PC-9 (cell line): ENCODE results near the gene NTM. TPM values are rescaled to one million over a fixed set of nuclear protein-coding genes. Genes with fewer than 3 reads are reported as not detected.
"Not testable (repeated sequence)": the region's sequence is repeated elsewhere in the genome, so short reads cannot be mapped to it uniquely, and the experiment has no call there.

Experiments
- BruUV-seq: library from RNA; stranded (reverse); fragments of 400-500 nt; replicated peaks from 2 replicates; lab custom pipeline; 2021; lab: Mats Ljungman, UMichigan
- CTCF ChIA-PET: fragments of 300-600 bp; sonication (Branson Sonifier 250); formaldehyde crosslinking; loops from one replicate; lab custom pipeline; 2022; ENCODE audit warnings: antibody characterized with exemption; lab: Charles Lee
- POLR2A ChIA-PET: fragments of 300-600 bp; sonication (Branson Sonifier 250); formaldehyde crosslinking; loops from one replicate; lab custom pipeline; 2022; ENCODE audit warnings: antibody characterized with exemption; ENCODE audit not compliant: unreplicated experiment; lab: Charles Lee
- DNase-seq, 2 experiments: peaks; one replicate each; pipeline versions ENCODE4 v3.0.0 to v3.0.0-alpha.2; 2015 to 2022; ENCODE audit warnings: mixed read lengths in 1 of 2
- H2AFZ ChIP-seq: fragments of 200-600 bp; sonication (generic); 2 replicates; pipeline ENCODE4 v1.8.1; 2017; ENCODE audit warnings: antibody characterized with exemption
- H3F3A ChIP-seq: fragments of 200-600 bp; sonication (generic); 2 replicates; pipeline ENCODE4 v1.8.1; 2017; ENCODE audit warnings: antibody characterized with exemption, mild to moderate bottlenecking, low read depth; ENCODE audit not compliant: insufficient read depth
- H3K27ac ChIP-seq: fragments of 200-600 bp; sonication (generic); 2 replicates; pipeline ENCODE4 v1.6.1; 2016; ENCODE audit warnings: mixed run types
- H3K27me3 ChIP-seq: fragments of 200-600 bp; sonication (generic); 2 replicates; pipeline ENCODE4 v1.6.1; 2016; ENCODE audit warnings: low read depth, mixed run types; ENCODE audit not compliant: insufficient read depth
- H3K36me3 ChIP-seq: fragments of 200-600 bp; sonication (generic); 2 replicates; pipeline ENCODE4 v1.6.1; 2016; ENCODE audit warnings: low read depth, mixed run types
- H3K4me1 ChIP-seq: fragments of 200-600 bp; sonication (generic); replicated peaks from 2 replicates; pipeline ENCODE4 v1.6.1; 2016; ENCODE audit warnings: mixed run types; ENCODE audit not compliant: insufficient read depth
- H3K4me2 ChIP-seq: fragments of 200-600 bp; sonication (generic); 2 replicates; pipeline ENCODE4 v1.6.1; 2017; ENCODE audit warnings: mixed run types
- H3K4me3 ChIP-seq: fragments of 200-600 bp; sonication (generic); 2 replicates; pipeline ENCODE4 v1.6.1; 2016; ENCODE audit warnings: mixed run types
- H3K79me2 ChIP-seq: fragments of 200-600 bp; sonication (generic); 2 replicates; pipeline ENCODE4 v1.6.1; 2017; ENCODE audit warnings: low read depth, mixed run types
- H3K9me2 ChIP-seq: fragments of 200-600 bp; sonication (generic); 2 replicates; pipeline ENCODE4 v1.8.1; 2017; ENCODE audit warnings: mild to moderate bottlenecking; ENCODE audit not compliant: insufficient read depth
- H3K9me3 ChIP-seq: fragments of 200-600 bp; sonication (generic); 2 replicates; pipeline ENCODE4 v1.8.1; 2016; ENCODE audit warnings: low read depth; ENCODE audit not compliant: insufficient read depth
- H4K20me1 ChIP-seq: fragments of 200-600 bp; sonication (generic); 2 replicates; pipeline ENCODE4 v1.8.1; 2017; ENCODE audit not compliant: insufficient read depth
- CTCF ChIP-seq: fragments of 200-600 bp; sonication (generic); conservative IDR thresholded peaks from 2 replicates; pipeline ENCODE4 v1.6.1; 2017; ENCODE audit warnings: mixed run types, antibody characterized with exemption, mild to moderate bottlenecking, moderate library complexity
- EZH2 ChIP-seq: fragments of 200-600 bp; sonication (generic); IDR thresholded peaks from 2 replicates; pipeline ENCODE4 v1.8.0; 2017; ENCODE audit warnings: antibody characterized with exemption, low read depth
- intact Hi-C: fragments of 100-400 bp; cut with micrococcal nuclease; formaldehyde crosslinking; loops from one replicate; pipeline ENCODE4 v1.10.0; 2022; ENCODE audit not compliant: unreplicated experiment
- total RNA-seq: library from RNA; stranded (reverse); gene quantifications from 2 replicates; pipeline ENCODE4 v1.2.3, GENCODE V29; 2021

NTM gene
- total RNA-seq, 1 experiment from 2014 or later: not detected

DNA sequence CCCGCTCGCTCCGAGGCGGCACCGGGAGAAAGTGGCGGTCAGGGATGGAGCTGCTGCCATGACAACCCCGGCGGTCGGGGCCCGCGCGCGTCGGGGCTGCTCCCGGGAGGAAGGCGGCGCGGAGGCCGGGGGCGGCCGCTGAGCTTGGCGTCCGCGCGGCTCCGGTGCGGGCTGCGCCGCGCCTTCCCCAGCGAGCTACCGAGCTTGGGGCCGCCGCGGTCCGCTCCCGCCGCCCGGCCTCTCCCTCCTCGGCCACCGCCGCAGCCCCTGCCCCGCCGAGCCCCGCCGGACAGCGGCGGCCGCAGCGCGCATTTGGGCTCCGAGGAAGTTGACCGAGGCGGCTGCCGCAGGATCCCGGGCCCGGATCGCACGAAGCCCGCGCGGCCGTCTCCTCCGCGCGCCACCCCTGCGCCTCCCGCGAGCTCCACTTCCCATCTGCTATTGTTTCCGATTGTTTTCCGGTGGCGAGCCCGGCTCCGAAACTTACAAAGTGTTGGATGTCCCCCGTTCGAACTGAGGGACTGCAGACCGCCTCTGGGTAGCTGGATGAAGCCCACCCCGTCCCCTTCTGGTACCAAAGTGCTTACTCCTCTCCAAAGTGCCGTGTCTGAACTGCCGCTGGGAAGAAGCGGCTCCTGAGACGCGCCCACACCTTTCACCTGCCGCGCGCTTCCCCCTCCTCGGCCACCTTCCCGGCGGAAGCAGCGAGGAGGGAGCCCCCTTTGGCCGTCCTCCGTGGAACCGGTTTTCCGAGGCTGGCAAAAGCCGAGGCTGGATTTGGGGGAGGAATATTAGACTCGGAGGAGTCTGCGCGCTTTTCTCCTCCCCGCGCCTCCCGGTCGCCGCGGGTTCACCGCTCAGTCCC, 540.3 kb downstream of the NTM start:
- no peak overlapping the region for H3K27ac ChIP-seq
- no peak overlapping the region for H3K4me3 ChIP-seq
- TF ChIP-seq CTCF: no peak
- TF ChIP-seq EZH2: no peak
- DNase-seq: no peak
- no peaks in the 10 kb centered on the region for H4K20me1 ChIP-seq
- H3F3A ChIP-seq: no peaks in the 10 kb centered on the region
- no peaks in the 10 kb centered on the region for H3K9me3 ChIP-seq
- no peaks in the 10 kb centered on the region for H3K9me2 ChIP-seq
- H3K4me1 ChIP-seq: no peaks in the 10 kb centered on the region
- no TSS peak for BruUV-seq
- intact Hi-C loops: no loop called here
- no peaks in the 10 kb centered on the region for H3K36me3 ChIP-seq
- H3K79me2 ChIP-seq: no peaks in the 10 kb centered on the region
- POLR2A ChIA-PET: no interaction called here
- no peak overlapping the region for H3K4me2 ChIP-seq
- H2AFZ ChIP-seq: no peak overlapping the region
- H3K27me3 ChIP-seq: 0 out of 2 replicates have a peak, but pooled peaks cover 16% of the 10 kb centered on the region
- CTCF ChIA-PET: no interaction called here

- H3K4me1 ChIP-seq, DNase-seq, H3K27ac ChIP-seq, H3K9me3 ChIP-seq, intact Hi-C loops, H3F3A ChIP-seq, BruUV-seq, H4K20me1 ChIP-seq, CTCF ChIA-PET, H2AFZ ChIP-seq, H3K36me3 ChIP-seq, H3K4me2 ChIP-seq, POLR2A ChIA-PET, H3K4me3 ChIP-seq, H3K79me2 ChIP-seq, H3K9me2 ChIP-seq: not testable (repeated sequence)
- peaks cover 20% of the 10 kb centered on the region; the same call in 1 of the 2 replicates for H3K27me3 ChIP-seq
Measured at GRCh38 chr11:131911388-131912032, 541.1 kb downstream of the NTM start.

DNA sequence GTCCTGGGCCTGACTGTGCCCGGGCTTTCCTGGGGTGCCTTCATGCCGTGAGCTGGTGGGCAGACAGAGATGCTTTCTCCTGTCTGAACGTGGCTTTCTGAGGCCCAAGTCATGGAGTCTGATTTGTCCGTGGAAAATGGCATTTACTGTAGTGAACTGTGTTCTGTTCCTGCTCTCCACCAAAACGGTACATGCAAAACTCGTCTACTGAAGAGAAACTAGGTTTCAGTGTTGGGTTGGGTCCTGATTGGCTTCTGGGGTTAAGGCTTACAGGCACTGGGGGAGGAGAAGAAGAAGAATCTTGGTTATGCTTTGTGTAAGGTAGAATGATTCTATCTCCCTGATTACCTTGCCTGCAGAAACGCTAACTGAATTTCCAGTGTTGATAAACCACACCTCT, 541.7 kb downstream of the NTM start:
- H3K27ac ChIP-seq: no peak overlapping the region
- H3K4me3 ChIP-seq: no peak overlapping the region
- TF ChIP-seq CTCF (no peak), EZH2 (no peak)
- H3K4me2 ChIP-seq: no peak overlapping the region
- H3K4me1 ChIP-seq: no peaks in the 10 kb centered on the region
- CTCF ChIA-PET: no interaction called here
- H3K9me2 ChIP-seq: no peaks in the 10 kb centered on the region
- H3K36me3 ChIP-seq: no peaks in the 10 kb centered on the region
- POLR2A ChIA-PET: no interaction called here
- no peak for DNase-seq
- H3K79me2 ChIP-seq: no peaks in the 10 kb centered on the region
- H3K9me3 ChIP-seq: no peaks in the 10 kb centered on the region
- H3K27me3 ChIP-seq: peaks cover 20% of the 10 kb centered on the region; the same call in 1 of the 2 replicates
- intact Hi-C loops: no loop called here
- no peaks in the 10 kb centered on the region for H3F3A ChIP-seq
- H2AFZ ChIP-seq: no peak overlapping the region
- no TSS peak for BruUV-seq
- no peaks in the 10 kb centered on the region for H4K20me1 ChIP-seq
